Parathyroid adenoma (tissue), 2 donors: ENCODE results near the gene BCKDK.
"Not testable (repeated sequence)": the region's sequence is repeated elsewhere in the genome, so short reads cannot be mapped to it uniquely, and the experiment has no call there.

Source experiments
- H2AFZ ChIP-seq: fragments of 300-600 bp; sonication (generic); one replicate; pipeline ENCODE4 v1.7.0; 2017; ENCODE audit warnings: antibody characterized with exemption, mild to moderate bottlenecking
- H3K27ac ChIP-seq: fragments of 300-600 bp; sonication (generic); one replicate; pipeline ENCODE4 v1.7.0; 2017
- H3K27me3 ChIP-seq: fragments of 300-600 bp; sonication (generic); one replicate; pipeline ENCODE4 v1.7.0; 2017; ENCODE audit warnings: low read length; ENCODE audit not compliant: control insufficient read depth, insufficient read depth
- H3K36me3 ChIP-seq: fragments of 300-600 bp; sonication (generic); one replicate; pipeline ENCODE4 v1.7.0; 2017; ENCODE audit warnings: low read length; ENCODE audit not compliant: control insufficient read depth, insufficient read depth
- H3K4me1 ChIP-seq: fragments of 300-600 bp; sonication (generic); one replicate; pipeline ENCODE4 v1.7.0; 2017; ENCODE audit warnings: control low read depth
- H3K4me2 ChIP-seq: fragments of 300-600 bp; sonication (generic); one replicate; pipeline ENCODE4 v1.7.0; 2017; ENCODE audit warnings: low read length
- H3K4me3 ChIP-seq: fragments of 300-600 bp; sonication (generic); one replicate; pipeline ENCODE4 v1.7.0; 2017; ENCODE audit warnings: low read depth, low read length
- H3K79me2 ChIP-seq: fragments of 300-600 bp; sonication (generic); one replicate; pipeline ENCODE4 v1.7.0; 2017; ENCODE audit warnings: control low read depth
- H3K9ac ChIP-seq: fragments of 300-600 bp; sonication (generic); one replicate; pipeline ENCODE4 v1.7.0; 2017; ENCODE audit warnings: mild to moderate bottlenecking
- H3K9me3 ChIP-seq: fragments of 300-600 bp; sonication (generic); one replicate; pipeline ENCODE4 v1.7.0; 2017; ENCODE audit warnings: low read length; ENCODE audit not compliant: control insufficient read depth
- TF ChIP-seq, protein P1 (sequence below): fragments of 300-600 bp; sonication (generic); IDR thresholded peaks from one replicate; pipeline ENCODE4 v1.7.0; 2017; ENCODE audit warnings: antibody characterized with exemption, mild to moderate bottlenecking
- donor health status: primary hyperparathyroidism.

Gene BCKDK

DNA sequence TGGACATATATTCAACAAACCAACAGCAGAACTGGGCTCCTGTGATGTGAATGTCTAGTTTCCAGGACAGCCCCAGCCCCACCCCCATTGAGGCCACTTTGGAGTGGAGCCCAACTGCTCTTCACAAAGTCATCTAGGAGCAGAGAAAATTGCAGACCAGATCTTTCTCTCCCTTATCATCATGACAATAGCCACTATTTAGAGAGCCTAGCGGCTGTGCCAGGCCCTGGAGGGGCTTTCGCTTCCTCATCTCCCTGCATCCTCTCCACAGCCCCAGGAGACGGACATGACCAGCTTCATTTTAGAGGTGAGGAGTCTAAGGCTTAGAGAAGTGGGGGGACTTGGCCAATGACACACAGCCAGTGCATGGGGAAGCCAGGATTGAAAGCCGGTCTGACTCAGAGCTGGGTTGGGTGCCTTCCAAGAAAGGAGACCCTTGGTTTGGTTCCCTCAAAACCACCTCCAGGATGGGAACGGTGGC is 25.9 kb downstream of the BCKDK start:
- Histone ChIP-seq H3K4me3 (peak overlapping the region; percentile 68), H3K79me2 (peaks cover 4% of the 10 kb centered on the region), H3K4me1 (peaks cover 44% of the 10 kb centered on the region), H3K36me3 (no peaks in the 10 kb centered on the region), H3K4me2 (peak overlapping the region; percentile 72), H3K27me3 (no peaks in the 10 kb centered on the region), H3K9ac (no peak overlapping the region), H2AFZ (no peak overlapping the region), H3K27ac (peak overlapping the region; percentile 59), H3K9me3 (no peaks in the 10 kb centered on the region)
- TF ChIP-seq, protein P1, sequence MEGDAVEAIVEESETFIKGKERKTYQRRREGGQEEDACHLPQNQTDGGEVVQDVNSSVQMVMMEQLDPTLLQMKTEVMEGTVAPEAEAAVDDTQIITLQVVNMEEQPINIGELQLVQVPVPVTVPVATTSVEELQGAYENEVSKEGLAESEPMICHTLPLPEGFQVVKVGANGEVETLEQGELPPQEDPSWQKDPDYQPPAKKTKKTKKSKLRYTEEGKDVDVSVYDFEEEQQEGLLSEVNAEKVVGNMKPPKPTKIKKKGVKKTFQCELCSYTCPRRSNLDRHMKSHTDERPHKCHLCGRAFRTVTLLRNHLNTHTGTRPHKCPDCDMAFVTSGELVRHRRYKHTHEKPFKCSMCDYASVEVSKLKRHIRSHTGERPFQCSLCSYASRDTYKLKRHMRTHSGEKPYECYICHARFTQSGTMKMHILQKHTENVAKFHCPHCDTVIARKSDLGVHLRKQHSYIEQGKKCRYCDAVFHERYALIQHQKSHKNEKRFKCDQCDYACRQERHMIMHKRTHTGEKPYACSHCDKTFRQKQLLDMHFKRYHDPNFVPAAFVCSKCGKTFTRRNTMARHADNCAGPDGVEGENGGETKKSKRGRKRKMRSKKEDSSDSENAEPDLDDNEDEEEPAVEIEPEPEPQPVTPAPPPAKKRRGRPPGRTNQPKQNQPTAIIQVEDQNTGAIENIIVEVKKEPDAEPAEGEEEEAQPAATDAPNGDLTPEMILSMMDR, result no peak

DNA sequence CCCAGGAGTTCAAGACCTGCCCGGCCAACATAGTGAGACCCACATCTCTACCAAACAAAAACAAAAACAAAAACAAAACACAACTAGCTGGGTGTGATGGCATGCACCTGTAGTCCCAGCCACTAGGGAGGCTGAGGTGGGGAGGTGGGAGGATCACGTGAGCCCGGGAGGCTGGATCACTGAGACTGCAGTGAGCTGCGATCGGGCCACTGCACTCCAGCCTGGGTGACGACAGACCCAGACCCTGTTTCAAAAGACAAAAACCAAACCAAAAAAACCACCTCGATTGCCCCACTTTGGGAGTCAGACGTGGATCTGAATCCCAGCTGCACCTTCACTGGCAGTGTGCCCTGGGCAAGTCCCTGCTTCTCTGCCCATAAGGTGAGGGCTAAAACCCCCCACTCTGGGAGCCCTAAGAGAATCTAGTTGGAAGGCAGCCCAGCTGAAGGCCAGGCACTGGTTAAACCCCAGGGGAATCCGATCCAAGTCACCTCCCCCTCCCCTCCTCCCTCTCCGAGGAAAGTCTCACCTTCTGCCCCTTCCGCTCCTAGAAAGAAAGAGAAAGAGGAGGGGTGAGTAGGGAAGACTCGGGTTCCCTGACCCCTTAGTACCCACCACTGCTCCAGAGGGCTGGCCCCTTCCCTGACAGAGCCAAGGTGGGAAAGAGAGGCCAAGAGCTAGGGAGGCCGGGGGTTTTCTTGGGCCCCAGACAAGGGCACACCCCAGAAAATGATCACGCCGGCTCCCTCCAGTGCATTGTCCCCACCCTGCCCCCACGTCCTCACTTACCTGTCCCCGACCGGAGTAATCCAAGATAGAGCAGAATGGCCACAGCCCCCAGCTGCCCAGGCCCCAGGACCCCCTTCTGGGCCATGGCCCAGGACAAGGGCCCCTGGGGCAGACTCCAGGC is 26.7 kb downstream of the BCKDK start:
- Histone ChIP-seq H3K4me1 (peaks cover 41% of the 10 kb centered on the region), H2AFZ (peak overlapping the region; percentile 80), H3K4me2 (peak overlapping the region; percentile 72), H3K9ac (peak overlapping the region; percentile 83), H3K36me3 (no peaks in the 10 kb centered on the region), H3K4me3 (peak overlapping the region; percentile 68), H3K27ac (peak overlapping the region; percentile 59), H3K79me2 (peaks cover 4% of the 10 kb centered on the region), H3K9me3 (no peaks in the 10 kb centered on the region), H3K27me3 (no peaks in the 10 kb centered on the region)
- TF ChIP-seq, protein P1, result no peak

DNA sequence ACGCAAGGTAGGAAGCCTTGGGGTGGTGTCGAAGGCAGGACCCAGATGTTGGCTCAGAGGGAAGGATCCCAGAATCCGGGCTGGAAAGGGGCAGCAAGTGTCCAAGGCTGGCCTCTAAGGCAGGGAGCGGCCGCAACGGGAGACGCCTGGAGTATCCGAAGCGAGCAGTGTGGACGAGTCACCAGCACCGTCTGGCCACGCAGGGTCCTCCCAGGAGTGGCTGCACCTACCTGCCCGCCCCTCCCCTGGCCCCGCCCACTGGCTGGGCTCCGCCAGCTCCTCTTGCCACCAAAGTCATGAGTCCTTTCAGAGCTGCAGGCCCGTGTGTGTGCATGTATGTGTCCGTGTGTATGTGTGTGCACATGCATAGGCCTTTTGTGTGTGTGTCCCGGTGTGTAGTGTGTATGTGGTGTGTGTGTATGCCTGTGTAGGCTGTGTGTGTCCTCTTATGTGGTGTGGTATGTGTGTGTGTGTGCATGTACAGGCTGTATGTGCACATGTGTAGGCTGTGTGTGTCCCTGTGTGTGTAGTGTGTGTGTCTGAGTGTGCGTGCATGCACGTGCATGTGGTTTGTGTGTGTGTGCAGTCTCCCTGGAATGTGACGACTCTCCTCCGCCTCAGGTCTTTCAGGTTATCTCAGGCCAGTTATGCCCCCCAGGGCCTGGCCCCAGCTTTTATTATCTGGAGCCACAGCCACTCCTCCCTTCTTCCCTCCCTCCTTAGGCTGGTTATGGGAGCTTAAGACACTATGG is 27.5 kb downstream of the BCKDK start, which contains the start of gene PRSS8:
TSS of gene PRSS8 (minus strand) at position 193 of the 752 bp plus-strand sequence. CDS start 229 bp downstream, outside the sequence.
- H3K4me3 ChIP-seq, result peak within 1 kb of the TSS; percentile 68
- H3K27me3 ChIP-seq, result no peaks in the 10 kb centered on the region
- no peaks in the 10 kb centered on the region for H3K36me3 ChIP-seq
- H3K4me1 ChIP-seq, result peaks cover 34% of the 10 kb centered on the region
- H3K9ac ChIP-seq, result peak within 1 kb of the TSS; percentile 83
- peak within 1 kb of the TSS; percentile 72 for H3K4me2 ChIP-seq
- H3K9me3 ChIP-seq, result no peaks in the 10 kb centered on the region
- peaks cover 4% of the 10 kb centered on the region for H3K79me2 ChIP-seq
- TF ChIP-seq, protein P1, result no peak
- H2AFZ ChIP-seq, result peak within 1 kb of the TSS; percentile 80
- peak within 1 kb of the TSS; percentile 59 for H3K27ac ChIP-seq

DNA sequence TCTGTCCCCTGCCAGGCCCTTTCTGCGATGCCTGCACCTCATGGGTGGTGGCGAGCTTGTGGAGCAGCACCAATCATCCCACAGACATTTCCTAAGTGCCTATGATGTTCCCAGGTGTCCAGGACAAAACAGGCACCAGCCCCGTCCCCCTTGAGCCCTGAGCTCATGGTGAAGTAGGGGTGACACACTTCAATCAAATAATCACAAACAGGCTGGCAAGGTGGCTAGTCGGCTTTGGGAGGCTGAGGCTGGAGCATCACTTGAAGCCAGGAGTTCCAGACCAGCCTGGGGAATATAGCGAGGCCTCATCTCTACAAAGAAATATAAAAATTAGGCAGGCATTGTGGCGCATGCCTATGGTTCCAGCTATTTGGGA is 28.1 kb downstream of the BCKDK start:
- no peak overlapping the region for H3K4me3 ChIP-seq
- H3K9ac ChIP-seq, result no peak overlapping the region
- no peaks in the 10 kb centered on the region for H3K36me3 ChIP-seq
- no peak overlapping the region for H2AFZ ChIP-seq
- no peak overlapping the region for H3K4me2 ChIP-seq
- no peaks in the 10 kb centered on the region for H3K9me3 ChIP-seq
- TF ChIP-seq, protein P1, result no peak
- H3K79me2 ChIP-seq, result peaks cover 4% of the 10 kb centered on the region
- peaks cover 30% of the 10 kb centered on the region for H3K4me1 ChIP-seq
- no peaks in the 10 kb centered on the region for H3K27me3 ChIP-seq
- no peak overlapping the region for H3K27ac ChIP-seq

DNA sequence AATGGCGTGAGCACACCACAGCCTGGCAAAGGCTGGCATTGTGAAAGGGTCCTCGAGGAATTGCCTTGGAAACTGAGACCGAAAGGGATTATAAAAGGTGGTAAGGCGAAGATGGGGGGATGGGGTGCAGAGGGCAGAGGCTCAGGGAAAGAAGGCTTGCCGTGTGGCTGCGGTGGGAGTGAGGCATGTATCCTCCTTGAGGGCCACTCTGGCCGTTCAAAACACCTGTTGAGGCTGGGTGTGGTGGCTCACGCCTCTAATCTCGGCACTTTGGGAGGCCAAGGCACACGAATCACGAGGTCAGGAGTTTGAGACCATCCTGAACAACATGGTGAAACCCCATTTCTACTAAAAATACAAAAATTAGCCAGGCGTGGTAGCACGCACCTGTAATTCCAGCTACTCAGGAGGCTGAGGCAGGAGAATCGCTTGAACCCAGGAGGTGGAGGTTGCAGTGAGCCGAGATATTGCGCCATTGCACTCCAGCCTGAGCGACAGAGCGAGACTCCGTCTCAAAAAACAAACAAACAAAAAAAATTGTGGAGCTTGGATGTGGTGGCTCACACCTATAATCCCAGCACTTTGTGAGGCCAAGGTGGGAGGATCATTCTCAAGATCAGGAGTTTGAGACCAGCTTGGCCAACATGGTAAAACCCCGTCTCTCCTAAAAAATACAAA is 28.8 kb downstream of the BCKDK start:
- peaks cover 35% of the 10 kb centered on the region for H3K4me1 ChIP-seq
- not testable (repeated sequence) for H3K36me3 ChIP-seq, H3K27ac ChIP-seq, H3K9ac ChIP-seq, H3K4me2 ChIP-seq, H2AFZ ChIP-seq, H3K9me3 ChIP-seq, H3K79me2 ChIP-seq, H3K27me3 ChIP-seq, H3K4me3 ChIP-seq
